GM19351 (cell line): ENCODE data around the gene CARMIL1.

Experiments
- ATAC-seq: cut with Tn5 transposase; IDR thresholded peaks from one replicate; pipeline ENCODE4 v1.9.1; 2021; ENCODE audit warnings: mild to moderate bottlenecking, moderate library complexity; ENCODE audit not compliant: unreplicated experiment

CARMIL1 gene

DNA sequence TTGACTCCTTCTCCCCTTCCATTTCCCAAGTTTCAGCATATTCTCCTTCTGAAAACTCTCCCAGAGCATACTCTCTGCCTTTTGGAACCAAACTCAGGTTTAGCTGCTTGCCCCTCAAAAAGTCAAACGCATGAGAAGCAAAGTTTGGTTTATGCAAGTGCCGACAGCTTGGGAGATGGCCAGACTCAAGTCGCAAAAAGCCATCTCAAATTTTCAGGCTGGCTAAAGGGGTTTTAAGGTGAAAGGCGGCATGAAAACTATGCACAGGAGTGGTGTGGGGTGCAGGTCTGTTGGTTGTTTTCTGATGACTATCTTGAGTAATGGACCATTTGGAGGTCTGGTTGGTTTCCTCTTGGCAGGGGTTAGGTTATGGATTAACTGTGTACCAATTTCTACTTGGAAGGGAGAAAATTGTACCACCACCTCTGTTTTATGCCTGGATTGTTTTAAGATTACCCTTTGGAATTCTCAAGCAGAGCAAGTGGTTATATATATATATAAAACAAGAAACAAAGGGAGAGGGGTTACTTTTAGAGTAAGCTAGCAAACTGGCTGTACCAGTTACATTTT lies 320.4 kb downstream of the CARMIL1 start:
- no peak for ATAC-seq

DNA sequence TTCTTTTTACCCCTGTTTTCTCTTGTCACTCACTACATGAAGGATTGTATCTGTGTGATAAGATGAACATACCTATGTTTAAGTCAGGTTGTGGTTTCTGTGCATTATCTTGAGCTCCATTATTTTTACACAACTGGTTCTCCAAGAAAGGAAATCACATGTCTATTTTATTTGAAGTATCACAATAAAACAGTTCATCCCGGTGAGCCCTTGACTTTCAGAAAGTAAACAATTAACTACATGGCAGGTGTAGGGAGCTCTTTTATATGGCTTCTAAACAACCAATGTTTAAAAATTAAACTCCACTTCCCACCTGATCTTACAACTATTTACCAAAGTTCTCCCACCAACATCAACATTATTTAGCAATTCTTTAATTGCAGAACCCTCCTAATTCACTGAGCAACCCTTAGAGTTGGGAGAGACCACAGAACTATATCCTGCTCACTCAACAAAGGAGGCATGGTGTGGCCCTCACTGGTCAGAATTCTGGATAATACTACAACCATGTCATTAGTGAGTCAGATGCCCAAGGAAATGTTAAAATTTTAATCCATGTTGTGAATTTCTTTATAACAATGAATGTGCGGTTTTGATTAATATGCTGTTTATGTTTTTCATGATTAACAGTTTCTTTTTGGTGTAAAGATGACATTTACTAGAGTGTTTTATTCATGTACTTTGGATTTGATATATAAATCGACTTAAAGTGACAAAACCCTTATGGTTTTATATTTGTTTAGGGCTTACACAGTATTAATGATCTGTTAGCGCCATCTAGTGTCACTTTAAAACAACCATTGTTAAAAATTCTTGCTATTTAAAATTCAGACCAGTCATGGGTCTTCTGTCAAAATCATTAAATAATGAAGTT lies 322.9 kb downstream of the CARMIL1 start:
- no peak for ATAC-seq

DNA sequence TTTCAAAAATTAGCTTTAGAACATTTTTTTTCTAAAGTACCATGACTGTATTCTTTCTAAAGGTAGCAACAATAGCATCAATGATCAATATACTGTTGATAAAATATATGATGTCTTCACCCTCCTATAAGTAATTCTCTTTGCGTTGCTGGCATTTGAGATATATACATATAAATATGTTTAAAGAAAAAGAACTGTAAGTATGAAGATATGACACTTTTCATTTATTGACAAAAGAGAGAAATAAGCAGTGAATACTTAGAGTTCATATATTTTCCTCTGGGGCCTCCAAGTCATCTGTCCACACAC lies 323.5 kb downstream of the CARMIL1 start:
- no peak for ATAC-seq

DNA sequence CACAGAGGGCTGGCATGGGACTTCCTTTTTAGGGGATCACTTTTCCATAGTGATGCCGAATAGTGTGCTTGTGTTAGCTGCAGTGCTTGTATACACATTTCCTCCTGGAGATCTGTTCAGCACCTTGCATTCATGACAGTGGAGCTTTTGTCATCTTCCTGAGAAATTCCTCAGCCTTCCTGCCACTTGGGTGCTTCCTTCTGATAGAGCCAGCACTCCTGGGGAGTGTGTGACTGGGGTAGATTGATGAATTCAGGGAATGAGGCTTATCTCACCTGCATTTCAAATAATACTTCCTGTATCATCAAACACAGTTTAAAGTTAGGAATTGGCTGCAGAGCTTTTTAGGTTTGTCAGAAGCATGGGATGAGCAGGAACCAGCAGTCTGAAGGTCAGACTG lies 324.1 kb downstream of the CARMIL1 start:
- ATAC-seq: no peak

DNA sequence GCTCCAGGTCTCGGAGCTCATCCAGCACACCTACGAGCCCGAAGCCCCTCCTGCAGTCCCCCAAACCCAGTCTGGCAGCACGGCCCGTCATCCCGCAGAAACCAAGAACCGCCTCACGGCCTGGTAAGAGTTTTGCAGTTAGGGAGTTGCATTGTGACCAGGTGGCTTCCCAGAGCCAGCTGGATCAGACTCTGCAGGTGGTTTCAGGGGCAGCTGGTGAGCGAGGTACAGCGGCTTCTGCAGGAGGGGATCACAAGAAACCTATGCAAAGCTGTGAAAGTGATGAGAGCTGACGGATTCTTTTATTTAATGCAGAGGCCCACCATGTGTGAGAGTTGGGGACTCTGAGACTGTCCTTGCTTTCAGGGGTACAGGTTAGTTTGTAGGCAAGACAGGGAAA lies 327.0 kb downstream of the CARMIL1 start:
- no peak for ATAC-seq

DNA sequence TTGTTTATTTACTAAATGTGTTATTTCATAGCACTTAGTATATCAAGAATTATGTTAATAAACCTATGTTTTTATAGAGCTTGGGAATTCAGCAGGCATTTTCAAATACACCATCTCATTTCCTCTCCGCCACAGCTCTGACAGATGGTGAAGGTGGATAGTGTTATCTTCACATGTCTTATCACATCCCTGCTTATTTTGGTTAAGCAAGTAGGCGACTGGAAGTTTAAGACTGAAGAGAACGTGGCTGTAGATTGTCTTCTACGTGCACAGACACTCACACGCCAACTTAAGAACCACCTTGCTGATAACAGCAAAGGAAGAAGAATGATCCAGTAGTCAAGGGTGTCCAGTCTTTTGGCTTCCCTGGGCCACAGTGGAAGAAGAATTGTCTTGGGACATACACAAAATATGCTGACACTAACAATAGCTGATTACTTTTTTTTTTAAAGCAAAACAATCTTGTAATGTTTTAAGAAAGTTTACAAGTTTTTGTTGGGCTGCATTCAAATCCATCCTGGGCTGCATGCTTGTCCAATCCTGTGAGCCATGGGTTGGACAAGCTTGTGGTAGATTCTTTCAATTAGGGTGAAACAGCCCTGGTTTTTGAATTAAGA lies 329.5 kb downstream of the CARMIL1 start:
- no peak for ATAC-seq

DNA sequence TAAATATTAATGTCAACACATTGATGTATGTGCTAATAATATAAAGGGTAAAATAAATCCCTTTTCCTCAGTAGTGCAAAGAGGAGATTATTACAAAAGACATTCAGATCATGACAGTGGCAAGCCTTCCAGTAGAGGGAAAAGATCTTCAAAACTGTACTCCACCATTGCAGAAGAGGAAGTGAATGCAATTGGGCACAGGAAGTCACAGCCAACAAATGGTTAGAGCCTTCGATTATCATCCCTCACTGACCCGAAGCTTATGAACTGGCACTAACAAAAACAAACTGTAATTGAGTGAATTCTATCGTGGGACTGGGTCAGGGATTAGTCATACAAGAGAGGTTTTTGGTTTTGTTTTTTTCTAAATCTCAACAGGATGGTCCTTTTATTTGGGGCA lies 333.5 kb downstream of the CARMIL1 start:
- no peak for ATAC-seq

DNA sequence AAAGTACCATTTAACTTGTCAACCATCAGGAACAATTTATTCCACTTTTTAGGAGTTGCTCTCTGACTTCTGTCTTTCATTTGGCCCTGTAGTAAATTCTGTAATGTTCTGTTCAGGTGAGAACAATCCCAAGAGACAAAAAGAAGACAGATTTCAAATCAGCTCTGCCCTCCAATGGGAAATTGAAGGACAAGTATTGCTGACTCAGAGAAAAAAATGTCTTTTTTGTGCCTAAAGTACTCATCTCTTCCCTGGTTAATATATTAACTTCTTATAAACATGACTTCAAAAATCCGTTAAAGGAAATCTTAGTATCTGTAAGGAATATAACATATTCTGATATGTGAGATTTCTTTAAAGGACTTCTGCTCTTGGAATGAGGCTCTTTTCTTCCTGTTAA lies 334.2 kb downstream of the CARMIL1 start:
- no peak for ATAC-seq

DNA sequence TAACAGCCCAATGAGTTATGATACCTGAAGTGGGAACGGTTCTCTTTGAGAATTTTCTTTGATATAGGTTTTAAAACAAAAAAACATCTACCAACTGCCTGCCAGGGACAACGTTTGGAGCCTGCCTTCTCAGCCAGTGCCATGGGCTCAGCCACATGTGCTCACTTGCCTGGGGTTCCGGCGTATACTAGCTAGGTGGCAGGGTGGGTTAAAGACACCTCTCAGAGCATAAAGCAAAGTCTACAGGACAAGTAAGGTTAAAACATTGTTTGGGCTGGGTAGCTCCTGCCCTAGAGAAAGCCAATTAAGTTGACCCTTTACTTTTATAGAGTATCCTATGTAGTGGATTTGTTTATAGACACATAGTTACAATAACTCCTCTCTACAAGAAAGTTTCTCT lies 334.9 kb downstream of the CARMIL1 start:
- no peak for ATAC-seq

DNA sequence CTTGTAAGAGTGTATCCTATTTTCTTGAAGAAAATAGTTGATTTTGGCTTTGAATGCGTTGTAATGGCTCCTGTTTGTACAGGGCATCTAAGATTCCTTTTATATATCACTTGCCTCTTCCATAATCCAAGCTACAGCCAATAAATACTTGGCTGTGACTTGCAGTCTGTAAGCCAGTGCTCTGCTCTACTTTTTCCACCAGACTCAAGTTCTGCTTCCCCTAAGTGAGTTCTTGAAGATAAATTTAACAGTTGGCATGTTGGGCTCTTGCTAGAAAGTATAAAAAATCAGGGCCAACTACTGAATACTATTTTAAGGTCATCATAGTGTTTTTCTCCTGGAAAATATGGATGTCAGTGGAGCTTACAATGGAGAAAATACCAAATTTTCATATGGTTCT lies 336.3 kb downstream of the CARMIL1 start:
- no peak for ATAC-seq

DNA sequence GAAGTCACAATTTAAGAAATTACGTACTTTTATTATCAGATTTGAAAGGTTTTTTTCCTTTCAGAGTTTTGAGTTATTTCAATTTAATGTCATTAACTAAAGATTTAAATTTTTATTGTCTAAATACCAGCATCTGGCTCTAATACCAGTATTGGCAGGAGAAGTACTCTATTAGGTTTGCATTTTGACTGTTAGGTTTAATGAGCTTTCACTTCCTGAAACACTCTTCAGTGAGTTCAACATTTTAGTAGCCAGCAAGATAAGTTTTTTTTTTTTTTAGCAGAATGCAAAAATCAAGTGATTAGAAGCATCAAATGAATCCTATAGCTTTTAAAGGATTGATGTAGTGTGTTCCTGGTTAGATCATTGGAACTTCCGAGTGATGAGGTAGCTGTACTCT lies 338.8 kb downstream of the CARMIL1 start:
- no peak for ATAC-seq

DNA sequence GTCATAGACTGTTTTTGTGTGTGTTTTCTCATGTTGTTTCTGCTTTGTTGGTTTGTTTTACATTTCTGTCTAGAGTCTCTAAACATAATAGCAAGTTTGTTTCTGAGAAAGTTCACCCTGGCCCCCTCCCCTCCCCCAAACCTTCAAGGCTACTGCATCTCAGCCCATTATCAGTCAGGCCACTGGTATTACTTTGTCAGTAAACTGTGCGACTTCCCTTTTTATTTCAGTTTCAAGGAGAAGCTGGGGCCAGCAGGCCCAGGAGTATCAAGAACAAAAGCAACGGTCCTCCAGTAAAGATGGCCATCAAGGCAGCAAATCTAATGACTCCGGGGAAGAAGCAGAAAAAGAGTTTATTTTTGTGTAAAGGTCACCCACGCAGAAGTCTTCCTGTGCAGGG lies 340.0 kb downstream of the CARMIL1 start:
- ATAC-seq: no peak

DNA sequence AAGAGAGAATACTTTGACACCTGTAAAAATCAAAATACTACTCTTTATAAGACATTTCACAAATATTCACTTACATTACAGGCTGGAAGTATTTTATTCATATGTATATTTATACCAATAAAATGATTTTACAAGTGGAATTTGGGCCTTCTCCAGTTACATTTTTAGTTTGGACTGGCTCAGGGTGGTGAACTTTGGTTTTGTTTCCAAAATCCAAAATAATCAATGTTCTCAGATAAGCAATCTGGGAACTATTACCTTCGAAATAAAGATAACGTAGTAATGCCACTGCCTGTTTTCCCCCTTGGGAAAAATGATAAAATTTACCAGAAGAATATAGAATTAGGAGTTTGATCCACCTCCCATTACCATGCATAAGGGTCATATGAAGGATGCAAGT lies 341.2 kb downstream of the CARMIL1 start:
- no peak for ATAC-seq

DNA sequence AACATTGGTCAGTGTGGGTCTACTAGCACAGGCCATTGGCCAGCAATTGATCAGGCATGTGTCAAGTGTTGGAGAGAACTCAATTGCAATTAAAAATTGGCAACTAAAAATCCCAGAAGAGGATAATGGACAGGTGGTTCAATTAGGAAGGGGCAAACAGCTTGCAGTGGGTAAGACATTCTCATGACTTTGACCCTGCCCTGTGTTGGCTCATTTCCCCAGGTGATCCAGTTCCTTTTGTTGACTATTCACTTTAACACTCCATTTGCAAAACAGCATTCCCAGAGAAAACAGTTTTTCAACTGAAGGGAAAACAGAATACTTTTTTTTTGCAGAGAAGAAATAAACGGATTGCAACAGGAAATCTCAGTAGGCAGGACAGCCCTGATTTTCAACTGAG lies 343.9 kb downstream of the CARMIL1 start:
- no peak for ATAC-seq

DNA sequence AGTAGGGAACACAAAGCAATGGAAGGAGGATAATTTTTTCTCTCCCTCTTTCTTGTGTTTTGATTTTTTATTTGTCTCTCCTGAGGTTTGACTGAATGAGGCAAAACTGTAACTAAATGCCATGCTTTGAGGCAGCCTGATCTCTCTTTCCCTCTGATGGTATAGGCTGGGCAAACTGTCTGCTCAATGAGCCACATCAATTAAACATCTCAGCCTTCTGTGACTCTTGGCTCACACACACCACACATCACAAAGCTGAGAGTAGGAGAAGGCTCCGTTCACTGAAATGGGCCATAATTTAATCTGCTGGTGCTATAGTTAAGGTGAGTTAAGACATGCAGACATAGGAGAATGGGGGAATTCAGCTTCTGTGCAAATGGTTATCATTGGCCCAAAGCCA lies 344.7 kb downstream of the CARMIL1 start:
- no peak for ATAC-seq

DNA sequence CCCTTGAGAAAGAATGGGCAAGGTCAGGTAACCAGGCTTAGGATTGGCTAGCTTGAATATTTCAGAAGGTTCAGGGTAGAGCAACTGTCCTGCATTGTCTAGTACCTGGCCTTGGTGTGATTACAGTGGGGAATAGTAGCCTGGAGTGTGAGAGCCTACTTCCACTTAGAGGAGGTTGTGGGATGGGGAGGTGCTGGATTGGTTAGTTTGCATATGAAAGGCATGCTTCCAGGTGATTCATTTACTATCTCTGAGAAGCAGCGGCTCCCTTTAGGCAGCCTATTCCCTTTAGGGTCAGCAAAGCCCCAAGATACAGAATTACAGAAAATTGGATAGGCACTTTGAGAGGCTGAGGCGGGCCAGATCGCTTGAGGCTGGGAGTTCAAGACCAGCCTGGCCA lies 347.8 kb downstream of the CARMIL1 start:
- ATAC-seq: no peak

DNA sequence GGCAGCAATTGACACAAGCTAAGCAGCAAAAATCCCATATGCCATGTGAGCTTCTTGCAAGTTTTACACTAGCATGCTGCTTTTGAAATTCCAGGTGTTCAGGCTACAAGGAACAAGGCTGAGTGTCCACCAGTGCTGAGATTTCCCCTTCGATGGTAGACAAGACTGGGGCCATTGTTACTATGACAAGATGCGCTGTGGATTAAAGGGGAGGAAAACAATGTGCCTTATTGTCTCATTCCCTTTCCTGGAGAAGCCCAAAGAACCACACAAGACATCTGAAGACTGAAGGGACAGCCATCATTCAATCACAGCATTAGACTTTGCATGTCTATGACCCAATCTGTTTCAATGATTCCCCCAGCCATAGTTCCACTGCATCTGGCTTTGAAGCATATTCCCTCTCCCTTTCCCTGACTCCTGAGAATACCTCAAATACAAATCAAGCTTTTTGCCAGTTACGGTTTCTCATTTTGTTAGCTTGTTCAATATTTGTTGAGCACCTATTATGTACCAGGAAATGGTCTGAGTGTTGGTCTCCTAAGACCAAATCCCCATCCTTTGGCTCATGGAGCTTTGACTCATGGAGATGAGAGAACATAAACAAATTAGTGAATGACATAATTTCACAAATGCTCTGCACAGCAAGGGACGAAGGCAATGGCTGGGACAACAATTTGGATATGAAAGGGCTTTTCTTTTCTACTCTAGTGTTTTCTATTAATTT lies 349.5 kb downstream of the CARMIL1 start:
- ATAC-seq: no peak

DNA sequence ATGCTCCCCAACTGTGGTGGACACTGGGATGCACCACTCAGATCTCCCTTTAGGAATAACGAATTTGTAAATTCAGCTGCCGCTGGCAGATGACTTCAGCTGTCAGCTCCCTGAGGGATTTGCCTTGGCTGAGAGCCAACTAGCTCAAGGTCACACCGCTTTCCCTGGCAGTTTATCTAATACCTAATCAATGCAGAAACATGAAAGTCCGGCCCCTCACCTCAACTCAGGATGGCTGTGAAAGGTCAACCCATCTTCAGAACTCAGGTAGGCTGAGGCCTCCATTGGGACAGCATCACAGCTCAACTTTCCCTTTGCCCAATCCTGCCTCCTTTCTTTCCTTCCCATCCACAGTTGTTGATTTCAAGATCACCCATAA lies 350.0 kb downstream of the CARMIL1 start:
- ATAC-seq: no peak

DNA sequence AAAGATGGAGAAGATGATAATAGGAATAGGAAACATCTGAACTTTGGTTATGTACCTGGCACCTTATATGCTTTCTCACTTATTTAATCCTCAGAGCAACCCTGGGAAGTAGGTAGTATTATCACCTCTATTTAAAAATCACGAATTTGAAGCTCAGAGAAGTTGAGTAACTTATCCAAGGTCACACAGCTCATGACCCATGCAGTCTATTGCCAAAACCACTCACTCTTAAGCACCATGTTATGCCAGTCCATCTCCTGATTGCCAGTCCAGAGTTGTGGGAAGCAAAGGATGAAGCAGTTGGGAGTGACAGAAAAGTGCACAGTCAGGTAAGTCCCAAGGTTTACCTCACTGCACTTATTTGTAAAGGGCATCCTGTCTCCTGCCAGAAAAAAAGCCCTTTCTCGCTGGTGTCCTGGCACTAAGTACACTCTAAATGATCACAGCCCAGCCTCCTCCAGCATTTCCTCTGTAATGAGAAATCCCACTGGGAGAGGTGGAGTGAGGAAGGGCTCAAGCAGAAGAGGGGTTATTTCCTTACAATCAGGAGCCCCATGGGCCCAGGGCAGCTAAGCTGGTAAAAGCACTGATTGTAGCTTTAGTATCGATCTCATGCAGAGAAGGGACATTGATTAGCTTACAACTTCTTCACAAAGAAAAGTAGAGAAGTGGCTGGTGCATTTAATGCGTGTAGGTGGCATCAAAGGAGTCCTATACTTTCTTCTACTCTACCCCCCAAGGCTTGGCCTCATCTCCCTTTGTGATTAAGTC lies 351.5 kb downstream of the CARMIL1 start:
- no peak for ATAC-seq

DNA sequence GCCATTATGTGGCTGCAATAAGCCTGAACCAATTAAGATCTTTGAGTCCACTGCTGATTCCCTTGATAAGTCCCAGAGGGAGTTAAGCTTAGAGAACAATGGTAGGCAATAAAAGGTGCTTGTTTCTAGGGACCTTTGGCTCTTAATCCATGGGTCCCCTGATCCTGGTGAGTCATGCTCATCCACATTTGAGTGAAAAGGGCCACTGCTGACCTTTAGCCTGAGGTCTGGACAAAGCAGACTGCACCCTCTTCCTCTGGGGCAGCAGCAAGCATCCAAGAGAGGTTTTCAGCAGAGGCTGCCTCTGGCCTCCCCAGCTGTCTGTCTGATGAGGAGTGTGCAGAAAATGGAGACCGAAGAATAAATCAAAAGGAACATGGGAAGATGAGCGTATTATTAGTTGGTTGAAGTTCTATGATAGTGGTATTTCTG lies 356.7 kb downstream of the CARMIL1 start:
- no peak for ATAC-seq

DNA sequence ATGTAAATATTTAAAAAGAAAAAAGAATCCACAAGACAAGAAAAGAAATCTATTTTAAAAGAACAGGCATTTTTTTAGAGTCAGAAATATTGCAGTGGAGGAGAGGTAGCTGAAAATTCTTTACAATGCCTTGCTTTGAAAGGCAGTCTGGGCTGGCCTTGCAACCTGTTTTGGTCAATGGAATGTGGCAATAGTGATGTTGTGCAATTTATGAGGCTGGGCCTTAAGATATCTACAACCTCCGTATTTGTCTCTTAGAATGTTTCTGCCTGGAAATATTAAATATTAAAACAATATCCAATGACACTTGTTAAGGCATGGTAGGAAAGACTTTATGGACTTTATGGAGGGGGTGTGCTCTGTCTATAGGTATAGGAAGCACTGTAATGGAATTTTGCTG lies 358.0 kb downstream of the CARMIL1 start:
- no peak for ATAC-seq
